ENCODE data around the gene PPP1R12B.
"Not testable (repeated sequence)": the region's sequence is repeated elsewhere in the genome, so short reads cannot be mapped to it uniquely, and the experiment has no call there.

Gene PPP1R12B

DNA sequence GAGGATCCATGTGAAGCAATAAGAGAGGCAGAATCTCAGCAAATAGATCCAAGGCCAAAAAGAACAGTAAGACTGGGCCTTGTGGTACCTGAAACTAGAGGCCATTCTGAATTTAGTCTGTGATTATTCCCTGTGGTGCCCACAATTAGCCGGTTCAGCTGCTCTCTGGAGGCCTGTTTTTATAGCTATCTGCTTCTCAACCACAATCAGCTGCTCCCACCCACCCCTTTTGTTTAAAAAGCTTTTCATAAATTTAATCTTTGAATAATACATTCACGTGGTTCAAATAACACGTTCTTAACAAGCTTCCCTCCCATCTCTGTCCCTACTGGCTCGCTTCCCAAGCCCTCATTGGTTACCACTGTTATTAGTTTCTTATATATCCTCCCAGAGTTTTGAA lies 24.8 kb upstream of the PPP1R12B start:
- no peak for DNase-seq (ENCODE audit: low spot score in 2 of 2)
- Mint-ChIP-seq H3K27ac (no peak overlapping the region), H3K4me1 (no peaks in the 10 kb centered on the region), H3K9me3 (no peaks in the 10 kb centered on the region), H3K4me3 (no peak overlapping the region), H3K36me3 (no peaks in the 10 kb centered on the region)
- ATAC-seq = no peak

DNA sequence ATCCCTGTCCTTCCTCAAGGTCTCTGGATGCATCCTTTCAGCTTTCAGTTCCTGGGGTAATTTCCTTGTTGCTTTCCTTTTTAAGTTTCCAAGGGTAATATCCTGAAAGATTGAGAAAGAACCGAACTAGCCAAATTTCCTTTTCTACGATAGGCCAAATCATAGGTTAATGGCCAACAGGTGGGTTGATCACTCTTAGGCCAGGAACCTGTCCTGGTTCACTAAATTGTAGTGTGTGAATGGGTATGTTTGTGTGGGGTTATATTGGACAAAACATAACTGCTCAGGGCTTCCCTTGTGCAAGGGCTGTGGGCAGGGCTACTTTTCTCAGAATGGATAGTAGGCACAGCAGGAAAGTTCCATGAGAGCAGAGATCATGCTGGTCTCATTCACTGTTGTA lies 23.9 kb upstream of the PPP1R12B start:
- Mint-ChIP-seq H3K36me3 (no peaks in the 10 kb centered on the region), H3K27ac (no peak overlapping the region), H3K9me3 (no peaks in the 10 kb centered on the region), H3K4me3 (no peak overlapping the region), H3K4me1 (no peaks in the 10 kb centered on the region)
- ATAC-seq = no peak
- DNase-seq (ENCODE audit: low spot score in 2 of 2) = no peak

DNA sequence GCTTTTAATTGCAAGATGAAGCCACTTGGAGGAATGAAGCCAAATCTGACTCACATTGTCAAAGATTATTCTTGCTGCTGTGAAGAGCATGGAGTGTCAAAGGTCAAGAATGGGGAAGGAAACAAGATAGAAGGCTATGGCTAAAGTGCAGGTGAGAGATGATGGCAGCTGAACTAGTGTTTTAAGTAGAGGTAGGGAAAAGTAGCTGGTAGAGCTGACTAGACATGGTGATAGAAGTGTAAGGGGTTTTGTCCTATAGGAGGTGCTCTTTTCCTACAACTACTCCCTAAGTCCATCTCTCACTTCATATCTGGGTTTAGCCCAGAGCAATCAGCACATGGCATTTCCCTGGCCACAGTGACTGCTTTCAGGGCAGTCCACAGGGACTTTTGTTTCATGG lies 18.6 kb upstream of the PPP1R12B start:
- H3K9me3 Mint-ChIP-seq = no peaks in the 10 kb centered on the region
- DNase-seq (ENCODE audit: low spot score in 2 of 2) (no peak), ATAC-seq (no peak)
- no peaks in the 10 kb centered on the region for H3K4me1 Mint-ChIP-seq
- peaks cover 48% of the 10 kb centered on the region for H3K36me3 Mint-ChIP-seq
- no peak overlapping the region for H3K4me3 Mint-ChIP-seq
- H3K27ac Mint-ChIP-seq = no peak overlapping the region

DNA sequence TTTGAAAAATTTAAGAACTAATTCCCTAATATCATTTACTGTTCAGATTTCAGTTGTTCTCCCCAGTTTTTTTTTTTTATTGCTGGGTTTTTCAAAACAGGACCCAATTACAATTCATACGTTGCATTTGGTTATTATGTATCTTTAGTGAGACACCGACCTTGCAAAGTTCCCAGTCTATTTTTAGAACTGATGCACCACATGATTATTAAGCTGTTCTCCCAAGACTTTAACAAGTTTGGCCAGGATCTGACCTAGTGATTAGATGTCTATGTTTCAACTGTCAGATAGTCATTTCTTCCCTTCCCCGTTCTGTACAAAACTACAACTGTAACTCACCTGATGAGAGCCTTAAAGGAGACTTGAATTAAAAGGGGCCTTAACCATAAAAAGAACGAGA lies 14.6 kb upstream of the PPP1R12B start:
- peak in 1 of 2 donors; percentile 0 for DNase-seq (ENCODE audit: low spot score in 2 of 2)

DNA sequence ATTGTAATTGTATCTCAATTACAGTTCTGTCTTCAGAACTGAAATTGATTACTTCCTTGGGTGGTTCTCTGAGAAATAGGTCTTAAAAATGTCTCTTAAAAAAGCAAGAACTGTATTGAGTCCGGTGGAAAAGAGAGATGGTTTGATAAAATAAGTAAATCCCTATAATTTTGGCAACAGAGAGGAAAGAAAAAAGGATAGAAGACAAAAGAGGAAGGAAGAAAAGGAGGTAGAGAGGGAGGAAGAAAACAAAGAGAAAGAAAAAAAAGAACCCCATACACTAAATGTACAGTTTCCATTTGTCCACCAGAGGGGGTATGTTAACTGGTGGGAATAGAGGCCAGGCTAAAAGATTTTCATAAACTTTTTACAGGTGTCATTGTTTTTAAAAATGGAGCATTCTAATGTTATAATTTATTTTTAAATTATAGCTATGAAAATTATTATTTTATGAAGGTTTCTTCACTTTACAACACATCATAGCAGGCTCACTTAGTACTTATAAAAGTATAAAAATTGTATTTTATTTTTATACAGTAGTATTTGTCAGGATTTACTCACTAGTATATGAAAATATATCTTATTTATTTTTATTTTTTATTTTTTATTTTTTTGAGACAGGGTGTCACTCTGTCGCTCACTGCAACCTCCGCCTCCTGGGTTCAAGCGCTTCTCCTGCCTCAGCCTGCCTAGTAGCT lies 4.7 kb upstream of the PPP1R12B start:
- peak overlapping the region; percentile 30 for H3K4me3 Mint-ChIP-seq
- peaks cover 26% of the 10 kb centered on the region for H3K36me3 Mint-ChIP-seq
- H3K27ac Mint-ChIP-seq = no peak overlapping the region
- no peaks in the 10 kb centered on the region for H3K9me3 Mint-ChIP-seq
- no peak for ATAC-seq
- DNase-seq (ENCODE audit: low spot score in 2 of 2) = no peak
- H3K4me1 Mint-ChIP-seq = peaks cover 34% of the 10 kb centered on the region

More for the DNA sequence above, 14.6 kb upstream of the PPP1R12B start:
- no peak overlapping the region for H3K27ac Mint-ChIP-seq
- no peaks in the 10 kb centered on the region for H3K9me3 Mint-ChIP-seq
- H3K36me3 Mint-ChIP-seq = peaks cover 87% of the 10 kb centered on the region
- H3K4me3 Mint-ChIP-seq = no peak overlapping the region
- no peak for ATAC-seq
- peaks cover 4% of the 10 kb centered on the region for H3K4me1 Mint-ChIP-seq

- H3K36me3 Mint-ChIP-seq = peaks cover 6% of the 10 kb centered on the region
- ATAC-seq = no peak
These were observed 442 bp upstream of the PPP1R12B start for GRCh38 chr1:202348005-202348508.

GRCh38 chr1:202349206-202349928 lies 868 bp downstream of the PPP1R12B start:
- DNase-seq (ENCODE audit: low spot score in 2 of 2) = no peak
- peak overlapping the region; percentile 98 for H3K4me3 Mint-ChIP-seq
- no peaks in the 10 kb centered on the region for H3K9me3 Mint-ChIP-seq
- peak overlapping the region; percentile 96 for H3K27ac Mint-ChIP-seq
- peaks cover 6% of the 10 kb centered on the region for H3K36me3 Mint-ChIP-seq
- ATAC-seq = no peak
- peaks cover 28% of the 10 kb centered on the region for H3K4me1 Mint-ChIP-seq

More at GRCh38 chr1:202348005-202348508, 442 bp upstream of the PPP1R12B start:
- DNase-seq (ENCODE audit: low spot score in 2 of 2) = no peak
- H3K4me3 Mint-ChIP-seq = peak overlapping the region; percentile 98
- H3K9me3 Mint-ChIP-seq = no peaks in the 10 kb centered on the region
- H3K27ac Mint-ChIP-seq = peak overlapping the region; percentile 96
- H3K4me1 Mint-ChIP-seq = peaks cover 34% of the 10 kb centered on the region

- peaks cover 41% of the 10 kb centered on the region for H3K4me1 Mint-ChIP-seq
- H3K36me3 Mint-ChIP-seq = peaks cover 6% of the 10 kb centered on the region
- DNase-seq (ENCODE audit: low spot score in 2 of 2) (no peak), ATAC-seq (no peak)
- no peak overlapping the region for H3K27ac Mint-ChIP-seq
- no peaks in the 10 kb centered on the region for H3K9me3 Mint-ChIP-seq
- no peak overlapping the region for H3K4me3 Mint-ChIP-seq
These were observed 3.2 kb downstream of the PPP1R12B start for GRCh38 chr1:202351725-202352124.

- not testable (repeated sequence) for ATAC-seq; H3K4me3 Mint-ChIP-seq; DNase-seq (ENCODE audit: low spot score in 2 of 2); H3K9me3 Mint-ChIP-seq; H3K27ac Mint-ChIP-seq; H3K36me3 Mint-ChIP-seq
- peaks cover 37% of the 10 kb centered on the region for H3K4me1 Mint-ChIP-seq
These were observed 4.2 kb downstream of the PPP1R12B start for GRCh38 chr1:202352583-202353197.

DNA sequence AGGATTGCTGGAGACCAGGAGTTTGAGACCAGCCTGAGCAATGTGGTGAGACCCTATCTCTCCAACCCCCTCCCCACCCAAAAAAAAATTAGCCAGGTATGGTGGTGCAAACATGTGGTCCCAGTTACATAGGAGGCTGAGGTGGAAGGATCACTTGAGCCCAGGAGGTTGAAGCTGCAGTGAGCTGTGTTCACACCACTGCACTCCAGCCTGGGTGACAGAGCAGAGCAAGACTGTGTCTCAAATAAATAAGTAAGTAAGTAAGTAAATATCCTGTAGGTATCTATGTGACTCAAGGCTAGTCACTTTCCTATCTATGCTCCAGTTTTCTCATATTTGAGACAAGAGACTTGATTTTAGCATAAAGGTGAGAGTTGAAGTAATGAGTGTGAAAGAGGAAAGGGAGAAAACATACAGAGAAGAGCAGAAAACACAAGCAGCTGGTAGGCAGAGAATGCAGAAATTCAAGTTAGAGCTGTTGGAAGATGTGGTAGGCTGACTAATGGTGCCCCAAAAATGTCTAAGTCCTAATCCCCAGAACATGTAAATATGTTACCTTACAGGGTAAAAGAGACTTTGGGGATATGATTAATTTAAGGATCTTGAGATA lies 7.5 kb downstream of the PPP1R12B start:
- DNase-seq (ENCODE audit: low spot score in 2 of 2) = no peak
- ATAC-seq = no peak
- Mint-ChIP-seq H3K9me3 (no peaks in the 10 kb centered on the region), H3K27ac (no peak overlapping the region), H3K36me3 (no peaks in the 10 kb centered on the region), H3K4me3 (no peak overlapping the region), H3K4me1 (peaks cover 16% of the 10 kb centered on the region)

DNA sequence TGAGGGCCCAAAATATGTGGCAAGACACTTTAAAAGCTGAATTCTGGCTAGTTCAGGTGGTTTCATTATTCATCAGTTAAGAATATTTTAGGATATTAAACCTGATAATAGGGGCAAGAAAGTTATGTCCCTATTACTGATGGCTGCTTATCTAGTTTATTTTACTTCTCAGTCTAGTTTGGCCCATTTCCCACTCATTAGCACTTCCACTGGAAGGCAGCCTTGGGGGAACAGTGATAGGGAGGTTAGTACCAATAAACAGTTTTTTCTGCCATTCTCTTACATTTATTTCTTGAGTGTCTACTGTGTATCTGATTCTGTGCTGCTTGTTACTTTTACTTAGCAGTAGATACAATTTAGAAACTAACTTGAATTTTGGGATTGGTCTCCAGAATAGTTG lies 9.0 kb downstream of the PPP1R12B start:
- DNase-seq (ENCODE audit: low spot score in 2 of 2) = no peak
- no peaks in the 10 kb centered on the region for H3K36me3 Mint-ChIP-seq
- no peak for ATAC-seq
- no peak overlapping the region for H3K27ac Mint-ChIP-seq
- H3K4me3 Mint-ChIP-seq = no peak overlapping the region
- no peaks in the 10 kb centered on the region for H3K9me3 Mint-ChIP-seq
- H3K4me1 Mint-ChIP-seq = peaks cover 16% of the 10 kb centered on the region

- DNase-seq (ENCODE audit: low spot score in 2 of 2) = no peak
- Mint-ChIP-seq H3K4me1 (peaks cover 2% of the 10 kb centered on the region), H3K4me3 (no peak overlapping the region), H3K27ac (no peak overlapping the region), H3K36me3 (no peaks in the 10 kb centered on the region), H3K9me3 (no peaks in the 10 kb centered on the region)
- no peak for ATAC-seq
These were observed 12.7 kb downstream of the PPP1R12B start for GRCh38 chr1:202361224-202361623.

- no peaks in the 10 kb centered on the region for H3K36me3 Mint-ChIP-seq
- no peaks in the 10 kb centered on the region for H3K4me1 Mint-ChIP-seq
- ATAC-seq (no peak), DNase-seq (ENCODE audit: low spot score in 2 of 2) (no peak)
- no peak overlapping the region for H3K4me3 Mint-ChIP-seq
- H3K9me3 Mint-ChIP-seq = no peaks in the 10 kb centered on the region
- H3K27ac Mint-ChIP-seq = no peak overlapping the region
These were observed 13.2 kb downstream of the PPP1R12B start for GRCh38 chr1:202361701-202362100.

- no peak for ATAC-seq
- no peak for DNase-seq (ENCODE audit: low spot score in 2 of 2)
- H3K9me3 Mint-ChIP-seq = no peaks in the 10 kb centered on the region
- no peak overlapping the region for H3K4me3 Mint-ChIP-seq
- no peaks in the 10 kb centered on the region for H3K36me3 Mint-ChIP-seq
- no peaks in the 10 kb centered on the region for H3K4me1 Mint-ChIP-seq
- no peak overlapping the region for H3K27ac Mint-ChIP-seq
These were observed 13.7 kb downstream of the PPP1R12B start for GRCh38 chr1:202362212-202362611.

- H3K4me1 Mint-ChIP-seq = no peaks in the 10 kb centered on the region
- H3K27ac Mint-ChIP-seq = no peak overlapping the region
- H3K9me3 Mint-ChIP-seq = no peaks in the 10 kb centered on the region
- ATAC-seq = no peak
- H3K4me3 Mint-ChIP-seq = no peak overlapping the region
- no peak for DNase-seq (ENCODE audit: low spot score in 2 of 2)
- H3K36me3 Mint-ChIP-seq = no peaks in the 10 kb centered on the region
These were observed 16.8 kb downstream of the PPP1R12B start for GRCh38 chr1:202365092-202365815.

Measured in stimulated activated effector memory CD8-positive, alpha-beta T cell treated with anti-CD3 and anti-CD28 coated beads, Interleukin-12 subunit alpha, Interleukin-12 subunit beta, amount 100 ng/mL, for 72 hours (primary cell).